Ecto neural progenitor cell (in vitro differentiated cells): ENCODE results near the gene EPHB2.

Source experiments
- DNase-seq: peaks from one replicate; pipeline ENCODE4 v3.0.0-alpha.2; 2018; ENCODE audit warnings: low spot score

Gene EPHB2

GRCh38 chr1:22804406-22804805 lies 93.8 kb downstream of the EPHB2 start:
- no peak for DNase-seq

GRCh38 chr1:22804969-22805671 lies 94.5 kb downstream of the EPHB2 start:
- no peak for DNase-seq

GRCh38 chr1:22805672-22806038 lies 95.0 kb downstream of the EPHB2 start:
- no peak for DNase-seq

GRCh38 chr1:22806584-22806983 lies 95.9 kb downstream of the EPHB2 start:
- DNase-seq = peak; percentile 63

- no peak for DNase-seq
Observed at GRCh38 chr1:22807340-22807739, 96.7 kb downstream of the EPHB2 start.

- DNase-seq = no peak
Observed at GRCh38 chr1:22808186-22808675, 97.6 kb downstream of the EPHB2 start.

GRCh38 chr1:22808676-22809483 lies 98.2 kb downstream of the EPHB2 start:
- no peak for DNase-seq

GRCh38 chr1:22809783-22810182 lies 99.1 kb downstream of the EPHB2 start:
- no peak for DNase-seq

GRCh38 chr1:22810378-22810777 lies 99.7 kb downstream of the EPHB2 start:
- no peak for DNase-seq

- no peak for DNase-seq
Observed at GRCh38 chr1:22812092-22812880, 101.6 kb downstream of the EPHB2 start.

- DNase-seq = no peak
Observed at GRCh38 chr1:22812993-22813790, 102.6 kb downstream of the EPHB2 start.

- no peak for DNase-seq
Observed at GRCh38 chr1:22814176-22815042, 103.8 kb downstream of the EPHB2 start.

- no peak for DNase-seq
Observed at GRCh38 chr1:22815043-22815365, 104.4 kb downstream of the EPHB2 start.

- DNase-seq = no peak
Observed at GRCh38 chr1:22815421-22816066, 104.9 kb downstream of the EPHB2 start.

- DNase-seq = no peak
Observed at GRCh38 chr1:22816067-22816775, 105.6 kb downstream of the EPHB2 start.

GRCh38 chr1:22816803-22817202 lies 106.2 kb downstream of the EPHB2 start:
- DNase-seq = no peak

- no peak for DNase-seq
Observed at GRCh38 chr1:22817462-22817861, 106.8 kb downstream of the EPHB2 start.

- DNase-seq = no peak
Observed at GRCh38 chr1:22818061-22818770, 107.6 kb downstream of the EPHB2 start.

GRCh38 chr1:22819361-22819760 lies 108.7 kb downstream of the EPHB2 start:
- no peak for DNase-seq
